Heart right ventricle (tissue), 16 donors: ENCODE measurements around the gene SMIM10L2A. TPM values are rescaled to one million over a fixed set of nuclear protein-coding genes. Genes with fewer than 3 reads are reported as not detected.

Experiments used
- ATAC-seq, 8 donors: fragments of 200-7000 bp; cut with Tn5 transposase; one replicate each; pipeline ENCODE4 v1.9.1; 2020; ENCODE audit warnings: mild to moderate bottlenecking in 8 of 8, moderate library complexity in 8 of 8, moderate number of reproducible peaks in 1 of 8
- DNase-seq, 2 donors: peaks; one replicate each; pipeline ENCODE4 v3.0.0-alpha.2; 2020
- H3K27ac ChIP-seq, 10 donors: fragments of 200-600 bp; sonication (generic) in 2 of 10; one replicate each; pipeline versions ENCODE4 v1.5.0 to v1.8.0; 2020 to 2022; ENCODE audit warnings: mild to moderate bottlenecking in 3 of 10
- H3K27me3 ChIP-seq, 7 donors: fragments of 200-600 bp; one replicate each; pipeline ENCODE4 v1.8.0; 2021 to 2022; ENCODE audit warnings: mild to moderate bottlenecking in 2 of 7
- H3K36me3 ChIP-seq, 9 donors: fragments of 200-600 bp; sonication (generic) in 1 of 9; one replicate each; pipeline versions ENCODE4 v1.5.0 to v1.8.0; 2020 to 2022; ENCODE audit warnings: mild to moderate bottlenecking in 2 of 9
- H3K4me1 ChIP-seq, 9 donors: fragments of 200-600 bp; sonication (generic) in 1 of 9; one replicate each; pipeline versions ENCODE4 v1.5.0 to v1.8.0; 2020 to 2022; ENCODE audit warnings: mild to moderate bottlenecking in 4 of 9
- H3K4me3 ChIP-seq, 10 donors: fragments of 200-600 bp; sonication (generic) in 2 of 10; one replicate each; pipeline versions ENCODE4 v1.5.0 to v1.8.0; 2020 to 2022; ENCODE audit warnings: mild to moderate bottlenecking in 7 of 10, moderate library complexity in 2 of 10
- H3K9me3 ChIP-seq, 11 donors: fragments of 200-600 bp in 10 of 11; sonication (generic) in 2 of 11; one replicate each; pipeline versions ENCODE4 v1.5.0 to v1.8.0; 2013 to 2022; ENCODE audit warnings: mild to moderate bottlenecking in 2 of 11, control low read depth in 1 of 11, moderate library complexity in 1 of 11
- CTCF ChIP-seq, 9 donors: fragments of 200-600 bp; sonication (generic) in 2 of 9; IDR thresholded peaks; one replicate each; pipeline versions ENCODE4 v1.5.0 to v1.8.0; 2021 to 2022; ENCODE audit warnings: antibody characterized with exemption in 9 of 9, mild to moderate bottlenecking in 5 of 9, moderate library complexity in 1 of 9
- WGBS, 2 donors: extraction: QIAGEN DNeasy Blood & Tissue Kit; methylation state at CpG; one replicate each; pipeline ENCODE4 v1.1.7; 2013; ENCODE audit warnings: inconsistent platforms in 1 of 2; 5-methylcytosine and 5-hydroxymethylcytosine counted together
- intact Hi-C, 10 donors: fragments of 100-400 bp; cut with DNase I; formaldehyde crosslinking; loops; one replicate each; pipeline versions ENCODE4 v1.11.1 to v1.14.2; 2022
- polyA plus RNA-seq, 2 donors: library from polyadenylated mRNA; stranded (reverse); fragments of 200-250 nt; gene quantifications; one replicate each; pipeline ENCODE4 v1.2.3, GENCODE V29; 2013
- total RNA-seq, 10 donors: library from RNA; stranded (reverse); fragmentation: NEBNext Ultra II Directional in 3 of 10; extraction: Animal tissue kit (Norgen Biotek cat#: 25700) in 3 of 10; gene quantifications; one replicate each; pipeline versions ENCODE4 v1.2.1 to v1.2.4, GENCODE V29; 2021 to 2023
- donor health status: Arrhythmogenic right ventricular cardiomyopathy.
- donor health status: ischemic (EF 13 %, LVEDD 7.1; RV severe dilation, severe dysfunction).
- donor health status: healthy with polysubstance abuse.
- donor health status: DM: no; HTN: yes; CAD: no.
- donor health status: DM: no; HTN: no; CAD: no.
- donor health status: ischemic (EF 25% LVEDD 6.9; RV normal size, moderate dysfunction).
- donor health status: ischemic (EF 25% LVEDD 5.7; RV mildly dilated, moderate dysfunction).
- donor health status: healthy.
- donor health status: DM: yes; HTN: yes; CAD: no.
- donor health status: Ischemic cardiomyopathy.
- donor health status: ischemic (EF 35%, LVEDD 5.7; RV mildly dilated, moderate dysfunction).
- donor health status: nonischemic (EF 11% LVEDD 7.7; RV severe dilation, severe dysfunction).
- donor health status: DM: yes; HTN: yes; CAD: no.
- donor health status: PGD.
- donor health status: ischemic (EF 29% LVEDD 5.4; RV normal size, mild dysfunction).
- donor health status: nonischemic (EF 23%, LVEDD 6.1; RV moderate dilation, normal function).

The SMIM10L2A gene
- total and polyA plus RNA-seq, 12 donors, result 0.38 to 2.5 (median 1.4) TPM

- Histone ChIP-seq H3K4me3 (no peak overlapping the region), H3K36me3 (no peaks in the 10 kb centered on the region), H3K4me1 (no peaks in the 10 kb centered on the region), H3K27ac (no peak overlapping the region), H3K9me3 (no peaks in the 10 kb centered on the region), H3K27me3 (no peaks in the 10 kb centered on the region)
- DNase-seq (no peak), ATAC-seq (no peak)
- WGBS, 2 donors, result 91 to 93% methylated on average over 28 of the region's 28 CpGs
- peak in 1 of 9 donors; percentile 11 for TF ChIP-seq CTCF (IDR thresholded peaks at IDR 0.05)
- intact Hi-C loops, result no loop called here
These were observed 16.4 kb downstream of the SMIM10L2A start for GRCh38 chrX:135437867-135438733.

- no peak overlapping the region for H3K4me3 ChIP-seq
- 87% methylated on average over 7 of the region's 7 CpGs for WGBS, 2 donors
- no peaks in the 10 kb centered on the region for H3K36me3 ChIP-seq
- H3K4me1 ChIP-seq, result no peaks in the 10 kb centered on the region
- ATAC-seq (no peak), DNase-seq (no peak)
- no peaks in the 10 kb centered on the region for H3K27me3 ChIP-seq
- no peak overlapping the region for H3K27ac ChIP-seq
- no peaks in the 10 kb centered on the region for H3K9me3 ChIP-seq
- intact Hi-C loops, result no loop called here
- no peak for TF ChIP-seq CTCF (IDR thresholded peaks at IDR 0.05)
These were observed 16.9 kb downstream of the SMIM10L2A start for GRCh38 chrX:135438734-135439043.

- no peak overlapping the region for H3K27ac ChIP-seq
- 96 to 97% methylated on average over 8 of the region's 8 CpGs for WGBS, 2 donors
- H3K27me3 ChIP-seq, result peaks cover 0 to 10% (median 0%) of the 10 kb centered on the region in 7 donors
- intact Hi-C loops, result no loop called here
- no peak for ATAC-seq
- no peak overlapping the region for H3K4me3 ChIP-seq
- peaks cover 0 to 12% (median 0%) of the 10 kb centered on the region in 9 donors for H3K4me1 ChIP-seq
- DNase-seq, result no peak
- TF ChIP-seq CTCF (IDR thresholded peaks at IDR 0.05), result no peak
- no peaks in the 10 kb centered on the region for H3K36me3 ChIP-seq
- H3K9me3 ChIP-seq, result no peaks in the 10 kb centered on the region
These were observed 28.1 kb downstream of the SMIM10L2A start for GRCh38 chrX:135449637-135450550.

GRCh38 chrX:135453381-135453780 lies 31.6 kb downstream of the SMIM10L2A start:
- Histone ChIP-seq H3K9me3 (peaks cover 0 to 16% (median 0%) of the 10 kb centered on the region in 11 donors), H3K27me3 (peaks cover 0 to 5% (median 0%) of the 10 kb centered on the region in 7 donors), H3K4me3 (no peak overlapping the region), H3K27ac (no peak overlapping the region), H3K4me1 (peaks cover 0 to 18% (median 0%) of the 10 kb centered on the region in 9 donors), H3K36me3 (no peaks in the 10 kb centered on the region)
- DNase-seq (no peak), ATAC-seq (no peak)
- no peak for TF ChIP-seq CTCF (IDR thresholded peaks at IDR 0.05)
- 65 to 79% methylated on average over 3 of the region's 3 CpGs for WGBS, 2 donors
- intact Hi-C loops, result no loop called here
